IMR-90 (cell line): ENCODE data around the gene TCERG1. TPM values are rescaled to one million over a fixed set of nuclear protein-coding genes. Genes with fewer than 3 reads are reported as not detected.

Experiments used
- ATAC-seq: fragments of 200-7000 bp; cut with Tn5 transposase; 2 replicates; pipeline ENCODE4 v1.9.1; 2020; ENCODE audit warnings: low read depth, mild to moderate bottlenecking, moderate library complexity
- BruUV-seq: library from RNA; stranded (reverse); fragments of 400-500 nt; replicated peaks from 2 replicates; lab custom pipeline; 2021; lab: Mats Ljungman, UMichigan
- CTCF ChIA-PET: fragments of 300-600 bp; formaldehyde crosslinking; extraction: SDS; loops from one replicate; lab custom pipeline; 2021; ENCODE audit warnings: antibody characterized with exemption; lab: Yijun Ruan, JAX
- POLR2A ChIA-PET: fragments of 300-600 bp; sonication (Branson Sonifier 250); formaldehyde crosslinking; loops from one replicate; lab custom pipeline; 2022; ENCODE audit warnings: antibody characterized with exemption; ENCODE audit not compliant: unreplicated experiment; lab: Charles Lee
- DNase-seq: peaks from one replicate; pipeline ENCODE4 v3.0.0; 2013
- H2AFZ ChIP-seq: replicated peaks from 2 replicates; pipeline ENCODE3; 2013; ENCODE audit warnings: low read length, mild to moderate bottlenecking; ENCODE audit not compliant: poor library complexity
- H2AK5ac ChIP-seq: 2 replicates; pipeline ENCODE4 v1.6.1; 2013; ENCODE audit warnings: low read depth, low read length, inconsistent platforms
- H2AK9ac ChIP-seq: replicated peaks from 2 replicates; pipeline ENCODE3; 2013; ENCODE audit warnings: mild to moderate bottlenecking, low read depth, low read length, moderate library complexity; ENCODE audit not compliant: poor library complexity
- H2BK120ac ChIP-seq: 2 replicates; pipeline ENCODE4 v1.6.1; 2013; ENCODE audit warnings: low read depth, low read length, inconsistent platforms
- H2BK15ac ChIP-seq: 3 replicates; pipeline ENCODE4 v1.6.1; 2013; ENCODE audit warnings: low read depth, low read length, inconsistent platforms
- H2BK20ac ChIP-seq: 2 replicates; pipeline ENCODE4 v1.6.1; 2013; ENCODE audit warnings: low read depth, mild to moderate bottlenecking, inconsistent platforms, low read length, moderate library complexity
- H2BK5ac ChIP-seq: 2 replicates; pipeline ENCODE4 v1.6.1; 2013; ENCODE audit warnings: mild to moderate bottlenecking, low read depth, low read length, inconsistent platforms; ENCODE audit not compliant: poor library complexity, severe bottlenecking
- H3K14ac ChIP-seq: replicated peaks from 2 replicates; pipeline ENCODE4 v1.6.1; 2013; ENCODE audit warnings: low read depth, low read length, inconsistent platforms
- H3K18ac ChIP-seq: 2 replicates; pipeline ENCODE4 v1.6.1; 2013; ENCODE audit warnings: low read depth, low read length, control low read depth
- H3K23ac ChIP-seq: 2 replicates; pipeline ENCODE4 v1.6.1; 2013; ENCODE audit warnings: low read depth, low read length, inconsistent platforms
- H3K27ac ChIP-seq: 2 replicates; pipeline ENCODE4 v1.5.1; 2013; ENCODE audit warnings: mild to moderate bottlenecking, control low read depth, low read length; ENCODE audit not compliant: insufficient read depth
- H3K27me3 ChIP-seq: 2 replicates; pipeline ENCODE4 v1.6.1; 2013; ENCODE audit warnings: low read length; ENCODE audit not compliant: control insufficient read depth, insufficient read depth
- H3K36me3 ChIP-seq: 2 replicates; pipeline ENCODE4 v1.6.1; 2013; ENCODE audit warnings: low read length, mixed read lengths; ENCODE audit not compliant: control insufficient read depth, insufficient read depth
- H3K4ac ChIP-seq: 2 replicates; pipeline ENCODE4 v1.6.1; 2013; ENCODE audit warnings: low read depth, low read length, inconsistent platforms
- H3K4me1 ChIP-seq: 2 replicates; pipeline ENCODE4 v1.6.1; 2013; ENCODE audit warnings: low read length, mixed read lengths; ENCODE audit not compliant: control insufficient read depth, insufficient read depth
- H3K4me2 ChIP-seq: 2 replicates; pipeline ENCODE4 v1.6.1; 2013; ENCODE audit warnings: low read depth, mild to moderate bottlenecking, control low read depth, low read length, moderate library complexity
- H3K4me3 ChIP-seq: 2 replicates; pipeline ENCODE4 v1.5.1; 2013; ENCODE audit warnings: low read depth, mild to moderate bottlenecking, control low read depth, low read length, moderate library complexity; ENCODE audit not compliant: insufficient read depth
- H3K56ac ChIP-seq: 2 replicates; pipeline ENCODE4 v1.6.1; 2013; ENCODE audit warnings: low read length, inconsistent platforms; ENCODE audit not compliant: insufficient read depth; ENCODE audit errors: extremely low read depth
- H3K79me1 ChIP-seq, 2 experiments: 2 replicates each; pipeline ENCODE4 v1.6.1; 2013; ENCODE audit warnings: low read length in 2 of 2, inconsistent platforms in 1 of 2, low read depth in 1 of 2
- H3K9ac ChIP-seq: 2 replicates; pipeline ENCODE4 v1.6.1; 2013; ENCODE audit warnings: low read depth, low read length, control low read depth
- H3K9me1 ChIP-seq: 2 replicates; pipeline ENCODE4 v1.6.1; 2013; ENCODE audit warnings: low read length, inconsistent platforms; ENCODE audit not compliant: insufficient read depth
- H3K9me3 ChIP-seq: 2 replicates; pipeline ENCODE4 v1.6.1; 2013; ENCODE audit warnings: low read length; ENCODE audit not compliant: control insufficient read depth, insufficient read depth
- H4K20me1 ChIP-seq: 2 replicates; pipeline ENCODE4 v1.6.1; 2013; ENCODE audit warnings: low read length, inconsistent platforms; ENCODE audit not compliant: insufficient read depth
- H4K5ac ChIP-seq: 2 replicates; pipeline ENCODE4 v1.6.1; 2013; ENCODE audit warnings: mild to moderate bottlenecking, low read depth, low read length, control low read depth
- H4K8ac ChIP-seq, 2 experiments: 2 replicates each; pipeline ENCODE4 v1.6.1; 2013; ENCODE audit warnings: low read depth in 2 of 2, low read length in 2 of 2, control low read depth in 1 of 2, inconsistent platforms in 1 of 2
- H4K91ac ChIP-seq: 2 replicates; pipeline ENCODE4 v1.6.1; 2013; ENCODE audit warnings: low read depth, low read length, inconsistent platforms; ENCODE audit not compliant: insufficient read depth
- CHD1 ChIP-seq: IDR thresholded peaks from 2 replicates; pipeline ENCODE4 v1.6.1; 2012; ENCODE audit warnings: low read depth, low read length, improper control_type of control experiment
- RAD21 ChIP-seq: IDR thresholded peaks from 2 replicates; pipeline ENCODE4 v1.6.1; 2012; ENCODE audit warnings: low read length, improper control_type of control experiment
- SMC3 ChIP-seq: fragments of 150-350 bp; IDR thresholded peaks from 2 replicates; pipeline ENCODE4 v1.6.1; 2016; ENCODE audit warnings: low read depth, mild to moderate bottlenecking, antibody characterized with exemption, low read length, moderate library complexity
- WGBS, 2 experiments: methylation state at CpG; one replicate each; pipeline versions ENCODE4 v1.1.5 to v1.1.7; 2013; ENCODE audit warnings: missing lambda C conversion rate in 2 of 2; ENCODE audit not compliant: insufficient read length in 1 of 2; ENCODE audit errors: extremely low coverage in 2 of 2; 5-methylcytosine and 5-hydroxymethylcytosine counted together
- dilution Hi-C: fragments of 300-500 bp; cut with HindIII; formaldehyde crosslinking; loops from one replicate; pipeline ENCODE4 v1.14.3; 2018; ENCODE audit warnings: low sequenced_read_pairs; ENCODE audit not compliant: unreplicated experiment
- in situ Hi-C: fragments of 300-500 bp; cut with MboI; formaldehyde crosslinking; loops from 3 replicates; pipeline ENCODE4 v1.14.3; 2019; ENCODE audit warnings: low sequenced_read_pairs, inconsistent platforms, mixed read lengths
- intact Hi-C: fragments of 100-400 bp; cut with micrococcal nuclease; formaldehyde crosslinking; loops from 2 replicates; pipeline ENCODE4 v1.10.0; 2022
- polyA plus RNA-seq, 3 experiments: library from polyadenylated mRNA; depleted of rRNA; stranded (reverse); fragments of >200 nt; gene quantifications; 2 replicates each; pipeline ENCODE4 v1.2.3, GENCODE V29; 2012; ENCODE audit warnings: low replicate concordance in 1 of 3
- total RNA-seq: library from RNA; depleted of rRNA; stranded (reverse); fragments of >200 nt; gene quantifications from 2 replicates; pipeline ENCODE4 v1.2.3, GENCODE V29; 2012
- TF ChIP-seq, protein P1 (sequence below): conservative IDR thresholded peaks from 2 replicates; pipeline ENCODE4 v1.5.1; 2012; ENCODE audit warnings: mild to moderate bottlenecking, low read depth, low read length, improper control_type of control experiment

The TCERG1 gene
- total and polyA plus RNA-seq, 2 of the 4 experiments (the other 2 are of a cell fraction): 21.9 to 44.7 TPM

DNA sequence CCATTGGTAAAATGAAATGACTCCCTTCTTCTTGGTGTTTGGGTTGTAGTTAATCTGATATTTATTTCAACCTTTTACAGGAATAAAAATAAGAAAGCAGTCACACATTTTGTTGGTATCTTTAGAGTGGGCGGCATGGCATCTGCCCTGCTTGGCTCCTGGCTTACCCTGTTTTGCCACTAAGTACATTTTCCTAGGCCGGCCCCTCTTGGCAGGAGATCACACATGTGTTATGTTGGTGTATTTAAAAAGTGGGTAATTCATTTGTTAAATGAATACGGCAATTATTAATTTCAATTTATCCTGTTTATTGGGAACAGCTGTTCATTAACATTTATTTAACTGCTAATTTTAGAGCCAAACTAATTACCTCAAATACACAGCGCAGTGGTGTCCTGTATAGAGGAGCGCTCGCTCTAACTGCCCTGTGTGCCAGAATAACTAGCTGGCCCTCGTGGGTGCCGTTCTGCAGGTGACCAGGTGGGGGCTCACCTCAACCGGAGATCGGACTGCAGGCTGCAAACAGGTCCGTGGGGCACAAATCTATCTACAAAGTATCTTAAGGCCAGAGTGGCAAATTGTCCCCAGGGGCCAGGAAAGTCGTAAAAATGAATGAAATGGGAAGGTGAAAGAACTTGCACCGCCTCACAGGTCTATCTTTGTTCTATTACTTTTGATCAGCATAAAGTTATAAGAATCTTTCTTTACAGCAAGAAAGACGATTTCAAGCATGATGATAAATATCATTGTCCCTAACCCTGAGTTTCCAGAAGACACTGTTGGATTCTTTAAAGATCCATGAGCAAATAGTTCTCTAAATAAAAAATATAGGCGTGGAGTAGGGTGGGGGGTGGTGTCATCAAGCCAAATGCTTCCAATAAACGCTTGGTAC is 95.1 kb downstream of the TCERG1 start:
- Histone ChIP-seq H2BK5ac (no peak overlapping the region), H3K4me3 (no peak overlapping the region), H3K18ac (no peak overlapping the region), H3K9ac (no peak overlapping the region), H3K4me1 (no peaks in the 10 kb centered on the region), H2BK15ac (no peak overlapping the region), H3K23ac (no peak overlapping the region), H3K56ac (no peak overlapping the region), H3K79me1 (no peaks in the 10 kb centered on the region), H3K4me2 (no peak overlapping the region), H4K91ac (no peak overlapping the region), H2BK20ac (no peak overlapping the region), H2AK5ac (no peak overlapping the region), H3K14ac (no peak overlapping the region), H2AK9ac (no peak overlapping the region), H4K5ac (no peak overlapping the region), H2AFZ (peak overlapping the region; percentile 36), H3K36me3 (no peaks in the 10 kb centered on the region), H3K27ac (no peak overlapping the region), H3K27me3 (peaks cover 7% of the 10 kb centered on the region), H4K8ac (no peak overlapping the region), H4K20me1 (no peaks in the 10 kb centered on the region), H3K9me3 (no peaks in the 10 kb centered on the region), H3K9me1 (no peaks in the 10 kb centered on the region; the same call in 1 of the 2 replicates), H3K4ac (no peak overlapping the region), H2BK120ac (no peak overlapping the region)
- intact Hi-C loops: loop anchor here (1.0 to 10.0 kb wide), 3 partner anchors 424 to 1033 kb away; no protein-coding TSS in a partner anchor
- DNase-seq (peak; percentile 47), ATAC-seq (peak; percentile 95)
- TF ChIP-seq, protein P1, sequence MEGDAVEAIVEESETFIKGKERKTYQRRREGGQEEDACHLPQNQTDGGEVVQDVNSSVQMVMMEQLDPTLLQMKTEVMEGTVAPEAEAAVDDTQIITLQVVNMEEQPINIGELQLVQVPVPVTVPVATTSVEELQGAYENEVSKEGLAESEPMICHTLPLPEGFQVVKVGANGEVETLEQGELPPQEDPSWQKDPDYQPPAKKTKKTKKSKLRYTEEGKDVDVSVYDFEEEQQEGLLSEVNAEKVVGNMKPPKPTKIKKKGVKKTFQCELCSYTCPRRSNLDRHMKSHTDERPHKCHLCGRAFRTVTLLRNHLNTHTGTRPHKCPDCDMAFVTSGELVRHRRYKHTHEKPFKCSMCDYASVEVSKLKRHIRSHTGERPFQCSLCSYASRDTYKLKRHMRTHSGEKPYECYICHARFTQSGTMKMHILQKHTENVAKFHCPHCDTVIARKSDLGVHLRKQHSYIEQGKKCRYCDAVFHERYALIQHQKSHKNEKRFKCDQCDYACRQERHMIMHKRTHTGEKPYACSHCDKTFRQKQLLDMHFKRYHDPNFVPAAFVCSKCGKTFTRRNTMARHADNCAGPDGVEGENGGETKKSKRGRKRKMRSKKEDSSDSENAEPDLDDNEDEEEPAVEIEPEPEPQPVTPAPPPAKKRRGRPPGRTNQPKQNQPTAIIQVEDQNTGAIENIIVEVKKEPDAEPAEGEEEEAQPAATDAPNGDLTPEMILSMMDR: peak; percentile 76
- TF ChIP-seq RAD21 (peak; percentile 76), CHD1 (no peak), SMC3 (peak; percentile 71)
- ChIA-PET POLR2A (no interaction called here), CTCF (interaction anchor here (0.7 to 3.7 kb wide), 6 partner anchors 11 to 1030 kb away, joined by 3 to 17 read pairs (median 4); no protein-coding TSS in a partner anchor)
- dilution Hi-C loops: loop anchor here (25.0 kb wide), 1 partner anchor 420 kb away; no protein-coding TSS in a partner anchor
- no TSS peak for BruUV-seq
- WGBS, 2 experiments: no CpG with 5 or more reads among the region's 16 CpGs
- in situ Hi-C loops: loop anchor here (5.0 to 25.0 kb wide), 4 partner anchors 425 to 1045 kb away; no protein-coding TSS in a partner anchor
